DOHH2 (cell line): Measurements from ENCODE around the gene TMEM229A.

ENCODE experiments used
- CTCF ChIP-seq: fragments of 200-600 bp; sonication (generic); IDR thresholded peaks from one replicate; pipeline ENCODE4 v1.5.1; 2014; ENCODE audit warnings: antibody characterized with exemption, mild to moderate bottlenecking, low read depth, low read length; ENCODE audit not compliant: poor library complexity, severe bottlenecking
- EZH2phosphoT487 ChIP-seq: fragments of 200-600 bp; sonication (generic); IDR thresholded peaks from 2 replicates; pipeline ENCODE4 v1.6.1; 2017; ENCODE audit warnings: borderline replicate concordance, mild to moderate bottlenecking, antibody characterized with exemption, low read length, moderate library complexity, mixed read lengths

- no peak for TF ChIP-seq CTCF
- TF ChIP-seq EZH2phosphoT487, result no peak
These were observed 41.1 kb upstream of the TMEM229A start for GRCh38 chr7:124074007-124074406.
